GM20000 (cell line): ENCODE results near the gene TNPO3.

Experiments used
- DNase-seq: peaks from one replicate; pipeline ENCODE4 v3.0.0; 2012; ENCODE audit warnings: low spot score
- CTCF ChIP-seq: IDR thresholded peaks from 2 replicates; pipeline ENCODE4 v1.5.1; 2012; ENCODE audit warnings: mild to moderate bottlenecking, control low read depth; ENCODE audit errors: extremely low read depth, missing control alignments

TNPO3 gene

DNA sequence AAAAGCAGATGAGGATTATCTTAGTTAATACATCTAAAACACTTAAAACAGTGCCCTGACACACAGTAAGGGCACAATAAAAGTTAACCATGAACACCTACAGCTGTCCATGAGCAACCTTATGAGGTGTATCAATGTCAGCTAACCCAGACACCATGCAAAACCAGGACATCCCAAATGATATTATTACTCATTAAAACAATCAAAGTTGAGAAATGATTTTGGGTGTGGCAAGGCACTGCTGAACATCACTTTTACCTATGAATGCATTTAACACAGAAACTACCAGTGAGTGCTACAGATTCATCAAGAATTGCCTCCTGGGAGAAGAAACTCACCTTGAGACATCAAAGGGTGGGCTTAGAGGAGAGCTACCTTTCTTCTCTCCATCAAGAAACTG is 98.9 kb downstream of the TNPO3 start:
- no peak for DNase-seq
- no peak for TF ChIP-seq CTCF

GRCh38 chr7:128954830-128955802 is 99.8 kb downstream of the TNPO3 start:
- TF ChIP-seq CTCF: no peak
- peak; percentile 62 for DNase-seq

DNA sequence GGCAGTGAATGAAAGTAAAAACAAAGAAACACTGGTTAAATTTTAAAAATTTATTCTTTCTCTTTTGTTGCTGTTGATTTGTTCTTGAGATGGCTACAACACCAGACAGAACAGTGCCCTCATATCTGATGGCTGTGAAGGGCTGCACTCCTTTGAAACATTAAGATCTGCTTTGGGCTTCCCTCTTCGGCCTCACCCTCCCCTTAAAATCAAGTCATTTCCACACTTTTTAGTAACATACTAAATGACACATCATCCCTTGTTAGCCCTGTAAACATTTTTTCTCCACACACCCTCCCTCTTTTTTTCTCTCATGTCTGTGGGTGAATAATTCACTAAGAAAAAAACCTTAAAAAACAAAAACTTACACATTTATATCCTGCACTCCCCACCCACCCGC is 100.8 kb downstream of the TNPO3 start:
- no peak for DNase-seq
- TF ChIP-seq CTCF: no peak

GRCh38 chr7:128951296-128951695 is 103.6 kb downstream of the TNPO3 start:
- DNase-seq: no peak
- TF ChIP-seq CTCF: no peak

GRCh38 chr7:128948976-128949760 is 105.7 kb downstream of the TNPO3 start:
- DNase-seq: no peak
- no peak for TF ChIP-seq CTCF

GRCh38 chr7:128948312-128948973 is 106.5 kb downstream of the TNPO3 start:
- no peak for DNase-seq
- TF ChIP-seq CTCF: no peak
